A673 (cell line): ENCODE data around the gene PDGFRA. TPM values are rescaled to one million over a fixed set of nuclear protein-coding genes. Genes with fewer than 3 reads are reported as not detected.

Experiments
- BruUV-seq: library from RNA; stranded (reverse); fragments of 400-500 nt; replicated peaks from 2 replicates; lab custom pipeline; 2021; lab: Mats Ljungman, UMichigan
- CTCF ChIA-PET: fragments of 300-600 bp; sonication (Branson Sonifier 250); formaldehyde crosslinking; loops from one replicate; lab custom pipeline; 2022; ENCODE audit warnings: antibody characterized with exemption; lab: Charles Lee
- POLR2A ChIA-PET: fragments of 300-600 bp; sonication (Branson Sonifier 250); formaldehyde crosslinking; loops from one replicate; lab custom pipeline; 2022; ENCODE audit warnings: antibody characterized with exemption; ENCODE audit not compliant: low non-redundant PET; lab: Charles Lee
- DNase-seq: peaks from one replicate; pipeline ENCODE4 v3.0.0-alpha.2; 2015; ENCODE audit warnings: low spot score
- H3K27ac ChIP-seq: fragments of 200-600 bp; sonication (generic); 2 replicates; pipeline ENCODE4 v1.5.1; 2016; ENCODE audit warnings: mixed run types, low read depth, mild to moderate bottlenecking, mixed read lengths, antibody characterized with exemption, low read length; ENCODE audit not compliant: poor library complexity, severe bottlenecking
- H3K27me3 ChIP-seq: fragments of 200-600 bp; sonication (generic); replicated peaks from 2 replicates; pipeline ENCODE4 v1.6.1; 2017; ENCODE audit warnings: mixed run types, low read depth, mild to moderate bottlenecking, mixed read lengths, antibody characterized with exemption, low read length; ENCODE audit not compliant: insufficient read depth, poor library complexity
- H3K36me3 ChIP-seq: fragments of 200-600 bp; sonication (generic); 2 replicates; pipeline ENCODE4 v1.6.1; 2016; ENCODE audit warnings: mixed run types, mild to moderate bottlenecking, mixed read lengths, antibody characterized with exemption, low read length; ENCODE audit not compliant: insufficient read depth, poor library complexity, severe bottlenecking
- H3K4me1 ChIP-seq: fragments of 200-600 bp; sonication (generic); 2 replicates; pipeline ENCODE4 v1.6.1; 2017; ENCODE audit warnings: mixed run types, mild to moderate bottlenecking, mixed read lengths, antibody characterized with exemption, low read length; ENCODE audit not compliant: insufficient read depth, poor library complexity, severe bottlenecking
- H3K4me3 ChIP-seq: fragments of 200-600 bp; sonication (generic); 2 replicates; pipeline ENCODE4 v1.5.1; 2016; ENCODE audit warnings: low read depth, mixed run types, mild to moderate bottlenecking, mixed read lengths, low read length; ENCODE audit not compliant: poor library complexity, severe bottlenecking
- H3K9me3 ChIP-seq: fragments of 200-600 bp; sonication (generic); 2 replicates; pipeline ENCODE4 v1.6.1; 2016; ENCODE audit warnings: mixed run types, low read depth, mild to moderate bottlenecking, mixed read lengths, antibody characterized with exemption, low read length; ENCODE audit not compliant: poor library complexity, severe bottlenecking
- EZH2 ChIP-seq: fragments of 200-600 bp; sonication (generic); IDR thresholded peaks from 2 replicates; pipeline ENCODE4 v1.6.1; 2017; ENCODE audit warnings: borderline replicate concordance, low read depth, mild to moderate bottlenecking, mixed read lengths, antibody characterized with exemption, low read length; ENCODE audit not compliant: poor library complexity, severe bottlenecking
- intact Hi-C: fragments of 100-400 bp; cut with micrococcal nuclease; formaldehyde crosslinking; loops from one replicate; pipeline ENCODE4 v1.10.0; 2022; ENCODE audit not compliant: unreplicated experiment
- total RNA-seq: library from RNA; stranded (reverse); gene quantifications from 2 replicates; pipeline ENCODE4 v1.2.3, GENCODE V29; 2021
- TF ChIP-seq, protein P1 (sequence below): fragments of 300-800, 200-600 bp; sonication (generic); conservative IDR thresholded peaks from 2 replicates; pipeline ENCODE4 v1.5.1; 2017; ENCODE audit warnings: low read depth, mild to moderate bottlenecking, antibody characterized with exemption, low read length, moderate library complexity, mixed read lengths

Gene PDGFRA
- total RNA-seq, 1 experiment from 2014 or later: 0.24 TPM

DNA sequence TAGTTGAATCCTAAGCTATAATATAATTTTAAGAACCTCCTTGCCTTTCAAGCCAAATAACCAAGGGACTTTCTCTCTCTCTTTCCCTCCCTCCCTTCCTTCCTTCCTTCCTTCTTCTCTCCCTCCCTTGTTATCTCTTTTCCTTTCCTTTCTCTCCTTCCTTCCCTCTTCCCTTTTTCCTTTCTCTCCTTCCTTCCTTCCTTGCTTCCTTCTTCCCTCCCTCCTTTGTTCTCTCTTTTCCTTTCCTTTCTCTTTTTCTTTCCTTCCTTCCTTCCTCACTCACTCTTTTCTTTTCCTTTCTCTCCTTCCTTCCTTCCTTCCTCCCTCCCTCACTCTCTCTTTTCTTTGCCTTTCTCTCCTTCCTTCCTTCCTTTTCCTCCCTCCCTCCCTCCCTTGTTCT lies 42.4 kb downstream of the PDGFRA start:
- ChIA-PET POLR2A (no interaction called here), CTCF (no interaction called here)
- Histone ChIP-seq H3K36me3 (no peaks in the 10 kb centered on the region), H3K27me3 (no peaks in the 10 kb centered on the region), H3K4me1 (no peaks in the 10 kb centered on the region), H3K27ac (no peak overlapping the region), H3K4me3 (no peak overlapping the region), H3K9me3 (no peaks in the 10 kb centered on the region)
- intact Hi-C loops: no loop called here
- TF ChIP-seq, protein P1, sequence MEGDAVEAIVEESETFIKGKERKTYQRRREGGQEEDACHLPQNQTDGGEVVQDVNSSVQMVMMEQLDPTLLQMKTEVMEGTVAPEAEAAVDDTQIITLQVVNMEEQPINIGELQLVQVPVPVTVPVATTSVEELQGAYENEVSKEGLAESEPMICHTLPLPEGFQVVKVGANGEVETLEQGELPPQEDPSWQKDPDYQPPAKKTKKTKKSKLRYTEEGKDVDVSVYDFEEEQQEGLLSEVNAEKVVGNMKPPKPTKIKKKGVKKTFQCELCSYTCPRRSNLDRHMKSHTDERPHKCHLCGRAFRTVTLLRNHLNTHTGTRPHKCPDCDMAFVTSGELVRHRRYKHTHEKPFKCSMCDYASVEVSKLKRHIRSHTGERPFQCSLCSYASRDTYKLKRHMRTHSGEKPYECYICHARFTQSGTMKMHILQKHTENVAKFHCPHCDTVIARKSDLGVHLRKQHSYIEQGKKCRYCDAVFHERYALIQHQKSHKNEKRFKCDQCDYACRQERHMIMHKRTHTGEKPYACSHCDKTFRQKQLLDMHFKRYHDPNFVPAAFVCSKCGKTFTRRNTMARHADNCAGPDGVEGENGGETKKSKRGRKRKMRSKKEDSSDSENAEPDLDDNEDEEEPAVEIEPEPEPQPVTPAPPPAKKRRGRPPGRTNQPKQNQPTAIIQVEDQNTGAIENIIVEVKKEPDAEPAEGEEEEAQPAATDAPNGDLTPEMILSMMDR: no peak
- no peak for TF ChIP-seq EZH2
- no peak for DNase-seq
- no TSS peak for BruUV-seq

- H3K27me3 ChIP-seq: no peaks in the 10 kb centered on the region
- DNase-seq: no peak
- intact Hi-C loops: no loop called here
- H3K27ac ChIP-seq: no peak overlapping the region
- POLR2A ChIA-PET: no interaction called here
- BruUV-seq: no TSS peak
- TF ChIP-seq, protein P1: no peak
- no peak for TF ChIP-seq EZH2
- H3K4me3 ChIP-seq: no peak overlapping the region
- CTCF ChIA-PET: no interaction called here
- no peaks in the 10 kb centered on the region for H3K4me1 ChIP-seq
- no peaks in the 10 kb centered on the region for H3K36me3 ChIP-seq
- no peaks in the 10 kb centered on the region for H3K9me3 ChIP-seq
These were observed 43.0 kb downstream of the PDGFRA start for GRCh38 chr4:54272051-54272450.

DNA sequence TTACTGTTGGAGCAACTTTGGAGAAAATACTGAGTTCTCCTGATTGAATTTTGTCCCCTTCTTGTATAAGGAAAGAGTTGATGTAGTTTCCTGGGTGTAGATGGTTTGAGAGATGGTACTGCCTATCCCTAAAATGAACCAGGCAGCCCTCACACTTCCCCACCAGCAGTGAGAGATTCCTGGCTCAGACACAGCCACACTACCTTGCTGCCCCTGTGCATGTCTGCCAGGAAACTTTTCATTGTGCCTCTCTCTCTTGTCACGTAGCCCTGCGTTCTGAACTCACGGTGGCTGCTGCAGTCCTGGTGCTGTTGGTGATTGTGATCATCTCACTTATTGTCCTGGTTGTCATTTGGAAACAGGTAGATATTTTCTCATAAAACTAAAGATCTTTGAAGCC lies 45.2 kb downstream of the PDGFRA start:
- no peak for DNase-seq
- intact Hi-C loops: no loop called here
- BruUV-seq: no TSS peak
- Histone ChIP-seq H3K36me3 (no peaks in the 10 kb centered on the region), H3K4me1 (no peaks in the 10 kb centered on the region), H3K4me3 (no peak overlapping the region), H3K27ac (no peak overlapping the region), H3K27me3 (no peaks in the 10 kb centered on the region), H3K9me3 (no peaks in the 10 kb centered on the region)
- CTCF ChIA-PET: no interaction called here
- TF ChIP-seq, protein P1: no peak
- no peak for TF ChIP-seq EZH2
- POLR2A ChIA-PET: no interaction called here
